HL-60 (cell line): ENCODE results near the gene SPAG4.

Source experiments
- DNase-seq, 2 experiments: peaks; one replicate each; pipeline ENCODE4 v3.0.0-alpha.2; 2010 to 2020; ENCODE audit warnings: low read depth in 1 of 2, low spot score in 1 of 2
- H3K27ac ChIP-seq: fragments of 250-450 bp; sonication (Bioruptor Pico); replicated peaks from 2 replicates; pipeline ENCODE4 v1.5.1; 2020; ENCODE audit warnings: mild to moderate bottlenecking, moderate library complexity
- H3K27me3 ChIP-seq: fragments of 250-450 bp; sonication (Bioruptor Pico); 2 replicates; pipeline ENCODE4 v1.5.1; 2021; ENCODE audit warnings: mild to moderate bottlenecking, moderate library complexity; ENCODE audit not compliant: insufficient read depth, poor library complexity, severe bottlenecking
- H3K4me3 ChIP-seq: replicated peaks from 2 replicates; pipeline ENCODE4 v1.5.1; 2011; ENCODE audit warnings: mild to moderate bottlenecking, control low read depth, low read length; ENCODE audit not compliant: insufficient read depth
- CTCF ChIP-seq: IDR thresholded peaks from one replicate; pipeline ENCODE4 v1.5.1; 2011; ENCODE audit warnings: low read length, control low read depth, inconsistent platforms; ENCODE audit not compliant: insufficient read depth
- GABPA ChIP-seq: IDR thresholded peaks from 2 replicates; pipeline ENCODE4 v1.6.1; 2012; ENCODE audit warnings: low read depth
- POLR2AphosphoS5 ChIP-seq: IDR thresholded peaks from 2 replicates; pipeline ENCODE4 v1.6.1; 2012; ENCODE audit warnings: low read depth
- REST ChIP-seq: IDR thresholded peaks from 2 replicates; pipeline ENCODE4 v1.6.1; 2012; ENCODE audit warnings: low read depth; ENCODE audit not compliant: insufficient replicate concordance
- SPI1 ChIP-seq: IDR thresholded peaks from 2 replicates; pipeline ENCODE4 v1.6.1; 2012; ENCODE audit warnings: low read depth, mild to moderate bottlenecking, borderline replicate concordance

Gene SPAG4

GRCh38 chr20:35644806-35645205 lies 29.2 kb downstream of the SPAG4 start:
- Histone ChIP-seq H3K27ac (no peak overlapping the region), H3K27me3 (no peaks in the 10 kb centered on the region), H3K4me3 (no peak overlapping the region)
- no peak for TF ChIP-seq GABPA
- no peak for TF ChIP-seq CTCF
- TF ChIP-seq REST = no peak
- no peak for TF ChIP-seq POLR2AphosphoS5
- TF ChIP-seq SPI1 = no peak
- DNase-seq = no peak

- no peak for TF ChIP-seq SPI1
- TF ChIP-seq REST = no peak
- TF ChIP-seq POLR2AphosphoS5 = no peak
- no peak for TF ChIP-seq GABPA
- no peak for TF ChIP-seq CTCF
- Histone ChIP-seq H3K4me3 (no peak overlapping the region), H3K27ac (no peak overlapping the region), H3K27me3 (no peaks in the 10 kb centered on the region)
- DNase-seq = no peak
These were observed 33.2 kb downstream of the SPAG4 start for GRCh38 chr20:35648836-35649235.

- no peak for DNase-seq
- Histone ChIP-seq H3K27ac (no peak overlapping the region), H3K4me3 (no peak overlapping the region), H3K27me3 (no peaks in the 10 kb centered on the region)
- TF ChIP-seq GABPA (no peak), REST (no peak), POLR2AphosphoS5 (no peak)
These were observed 35.0 kb downstream of the SPAG4 start for GRCh38 chr20:35650632-35651031.

GRCh38 chr20:35651958-35652357 lies 36.3 kb downstream of the SPAG4 start:
- H3K27ac ChIP-seq = no peak overlapping the region
- no peak for TF ChIP-seq GABPA
- no peak for TF ChIP-seq REST
- no peak for TF ChIP-seq POLR2AphosphoS5
- TF ChIP-seq CTCF = no peak
- TF ChIP-seq SPI1 = no peak
- no peak for DNase-seq
- no peak overlapping the region for H3K4me3 ChIP-seq
- H3K27me3 ChIP-seq = no peaks in the 10 kb centered on the region
